Kidney glomerular epithelial cell (primary cell): ENCODE measurements around the gene RALB.
"Not testable (repeated sequence)": the region's sequence is repeated elsewhere in the genome, so short reads cannot be mapped to it uniquely, and the experiment has no call there.

Source experiments
- DNase-seq: peaks from one replicate; lab custom pipeline; 2025; lab: John Stamatoyannopoulos, UW

RALB gene

DNA sequence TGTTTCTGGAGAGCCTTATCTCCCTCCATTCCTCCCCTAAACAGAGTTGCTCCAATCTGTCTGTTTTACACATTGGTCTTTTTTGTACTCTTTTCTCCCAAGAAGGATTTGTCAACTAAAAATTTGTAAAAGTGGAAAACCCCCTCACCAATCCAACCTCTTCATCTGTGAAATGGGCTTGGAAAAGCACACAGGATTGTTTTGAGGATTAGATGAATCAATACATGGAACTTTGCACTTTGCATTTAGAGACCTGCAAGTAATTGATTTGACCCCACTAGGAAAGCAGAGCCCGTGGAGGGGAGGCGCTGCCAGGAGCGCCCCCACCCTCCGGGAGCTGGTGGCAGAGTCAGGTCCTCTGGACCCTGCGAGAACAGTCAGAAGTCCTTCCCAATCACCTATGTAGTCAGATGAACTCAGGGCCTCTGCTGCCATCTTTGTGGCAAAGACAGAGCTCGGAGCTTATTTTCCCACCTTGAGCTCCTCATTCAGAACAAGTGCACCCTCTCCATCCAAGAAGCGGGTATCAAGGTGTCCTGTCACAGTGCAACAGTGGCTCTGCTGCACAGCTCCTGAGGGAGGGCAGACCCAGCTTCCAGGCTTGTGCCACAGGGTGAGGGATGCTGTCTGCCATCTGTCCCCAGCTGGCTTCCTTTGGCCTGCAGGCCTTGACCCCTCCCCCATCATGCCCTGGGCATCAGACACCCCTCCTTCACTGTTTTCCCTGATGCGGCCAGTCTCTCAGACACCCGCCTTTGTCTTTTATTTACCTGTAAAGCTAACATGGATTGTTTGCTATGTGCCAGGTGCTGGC lies 27.7 kb upstream of the RALB start:
- no peak for DNase-seq

DNA sequence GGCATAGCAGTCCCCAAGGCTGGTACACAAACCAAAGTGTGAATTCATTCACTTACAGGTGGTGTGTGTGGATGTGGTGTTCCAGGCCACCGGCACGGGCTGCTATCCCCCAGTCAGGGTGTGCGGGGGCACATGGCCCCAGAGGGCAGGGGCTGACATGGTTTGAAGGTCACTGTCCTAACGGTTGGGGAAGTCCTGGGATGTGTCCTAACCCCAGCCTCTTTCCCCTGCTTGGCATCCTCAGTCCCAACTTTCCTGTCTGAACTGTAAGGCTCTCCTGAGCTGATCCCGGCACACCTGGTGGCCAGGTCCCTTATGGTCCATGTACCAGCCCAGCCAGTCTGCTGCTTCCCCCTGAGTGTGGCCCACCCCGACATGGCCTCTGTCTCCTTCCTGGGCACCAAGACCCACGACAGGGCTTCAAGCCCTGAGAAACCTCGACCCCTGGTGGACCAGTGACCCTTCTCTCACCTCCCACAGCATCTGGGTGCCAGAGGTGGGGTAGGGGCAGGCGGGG lies 27.0 kb upstream of the RALB start:
- DNase-seq: no peak

DNA sequence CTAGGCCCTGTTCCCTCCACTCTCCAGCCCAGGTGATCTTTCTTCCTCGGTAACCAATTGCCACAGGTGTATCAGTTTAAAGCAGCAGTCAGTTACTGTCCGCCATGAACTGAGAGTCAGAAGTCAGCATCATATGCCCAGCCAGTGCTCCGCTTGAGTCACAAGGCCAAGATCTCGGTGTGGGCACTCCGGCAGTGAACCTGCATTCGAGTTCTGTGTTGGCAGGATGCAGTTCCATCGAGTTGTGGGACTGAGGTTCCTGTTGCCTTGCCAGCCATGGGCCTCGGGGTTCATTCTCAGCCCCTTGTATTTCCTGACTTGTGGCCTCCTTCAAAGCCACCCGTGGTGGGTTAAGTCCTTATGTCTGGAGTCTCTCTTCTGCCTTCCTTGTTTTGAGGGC lies 26.3 kb upstream of the RALB start:
- no peak for DNase-seq

DNA sequence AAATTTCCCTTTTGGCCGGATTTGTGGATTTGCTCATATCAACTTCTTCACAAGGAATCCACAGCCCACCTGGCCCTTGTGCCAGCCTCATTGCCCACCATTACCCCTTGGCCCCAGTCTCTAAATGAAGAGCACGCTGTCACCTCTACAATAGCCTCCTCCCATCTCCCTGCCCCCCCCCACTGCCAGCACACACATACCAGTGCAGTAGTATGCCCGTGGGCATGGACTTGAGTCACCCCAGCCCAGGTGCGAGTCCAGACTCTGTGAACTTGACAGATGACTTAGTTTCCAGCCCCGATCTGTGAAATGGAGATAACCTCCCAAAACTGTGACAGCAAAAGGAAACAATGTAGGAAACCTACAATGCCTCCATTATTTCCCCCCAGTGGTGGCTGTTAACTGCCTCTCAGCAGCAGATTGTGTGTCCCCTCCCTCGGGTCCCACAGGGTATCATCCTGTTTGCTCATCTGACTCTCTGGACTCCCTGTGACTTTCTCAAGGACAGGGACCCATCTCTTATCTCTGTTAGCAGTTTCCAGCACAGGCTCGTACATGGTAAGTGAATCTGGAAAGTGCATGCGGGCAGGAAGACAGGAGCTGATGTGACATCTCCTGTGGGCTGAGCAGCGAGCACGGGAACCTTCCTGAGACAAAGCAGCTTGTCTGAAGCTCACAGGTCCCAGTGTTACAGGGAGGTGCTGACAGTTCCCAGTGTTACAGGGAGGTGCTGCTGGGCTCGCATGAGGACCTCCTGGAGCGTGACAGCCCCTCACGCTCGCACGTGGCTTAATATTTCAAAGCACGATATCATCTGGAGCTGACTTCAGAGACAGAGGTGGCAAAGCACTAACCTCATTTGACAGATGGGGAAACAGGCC lies 25.3 kb upstream of the RALB start:
- no peak for DNase-seq

DNA sequence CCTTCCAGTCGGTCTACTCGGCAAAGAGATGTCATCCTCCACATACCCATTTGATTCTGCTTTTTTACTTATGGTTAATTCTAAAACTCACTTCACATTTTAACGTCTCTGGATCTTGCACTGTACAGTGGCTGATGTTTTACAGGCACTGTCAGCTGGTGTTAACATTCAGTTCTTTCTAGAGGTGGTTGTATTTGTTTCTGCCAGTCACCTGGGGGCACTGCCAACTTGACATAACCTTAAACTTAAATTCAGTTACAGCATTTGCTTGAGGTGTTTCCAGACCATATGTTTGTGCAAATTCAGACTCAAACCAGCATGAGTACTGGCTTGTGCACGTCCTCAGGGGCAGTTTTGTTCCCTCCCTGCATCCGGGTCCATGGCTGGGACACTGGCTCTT lies 24.1 kb upstream of the RALB start:
- no peak for DNase-seq

DNA sequence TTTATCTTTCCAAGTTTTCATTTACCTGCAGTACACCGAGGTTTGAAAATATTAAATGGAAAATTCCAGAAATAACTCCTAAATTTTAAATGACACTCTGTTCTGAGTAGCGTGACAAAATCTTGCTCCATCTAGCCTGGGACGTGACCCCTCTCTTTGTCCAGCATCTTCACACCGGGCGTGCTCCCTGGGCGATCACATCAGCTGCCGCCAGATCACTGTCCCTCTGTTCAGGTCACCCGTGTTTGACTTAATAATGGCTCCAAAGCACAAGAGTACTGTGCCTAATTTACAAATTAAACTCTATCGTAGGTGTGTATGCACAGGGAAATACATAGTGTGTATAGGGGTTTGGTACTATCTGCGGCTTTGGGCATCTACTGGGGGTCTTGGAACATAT lies 23.3 kb upstream of the RALB start:
- no peak for DNase-seq

GRCh38 chr2:120230515-120231471 lies 21.9 kb upstream of the RALB start:
- no peak for DNase-seq

- DNase-seq: no peak
Measured at GRCh38 chr2:120231564-120231973, 21.1 kb upstream of the RALB start.

- peak; percentile 24 for DNase-seq
Measured at GRCh38 chr2:120231974-120232635, 20.5 kb upstream of the RALB start.

- DNase-seq: no peak
Measured at GRCh38 chr2:120233292-120233691, 19.4 kb upstream of the RALB start.

- DNase-seq: not testable (repeated sequence)
Measured at GRCh38 chr2:120235158-120235557, 17.5 kb upstream of the RALB start.

GRCh38 chr2:120235681-120236080 lies 17.0 kb upstream of the RALB start:
- DNase-seq: no peak

- DNase-seq: no peak
Measured at GRCh38 chr2:120236316-120236715, 16.3 kb upstream of the RALB start.

DNA sequence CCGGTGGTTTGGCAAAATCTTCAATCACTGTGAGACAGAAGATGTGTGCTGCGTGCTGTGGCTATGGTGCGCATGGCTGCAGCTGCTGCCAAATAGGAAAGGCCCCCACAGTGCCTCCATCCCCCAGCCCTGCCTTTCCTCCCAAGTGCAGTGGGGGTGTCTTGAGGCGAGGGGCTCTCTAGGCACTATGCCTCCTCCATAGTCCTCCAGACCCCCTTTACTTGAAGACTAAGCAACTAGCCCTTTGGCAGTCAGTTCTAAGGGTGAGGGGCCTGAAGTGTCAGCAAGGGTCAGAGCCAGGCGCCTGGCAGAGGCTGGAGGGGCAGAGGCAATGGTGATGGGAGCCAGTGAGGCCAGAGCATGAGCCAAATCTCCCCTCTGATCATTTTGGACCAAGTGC lies 15.9 kb upstream of the RALB start:
- no peak for DNase-seq

DNA sequence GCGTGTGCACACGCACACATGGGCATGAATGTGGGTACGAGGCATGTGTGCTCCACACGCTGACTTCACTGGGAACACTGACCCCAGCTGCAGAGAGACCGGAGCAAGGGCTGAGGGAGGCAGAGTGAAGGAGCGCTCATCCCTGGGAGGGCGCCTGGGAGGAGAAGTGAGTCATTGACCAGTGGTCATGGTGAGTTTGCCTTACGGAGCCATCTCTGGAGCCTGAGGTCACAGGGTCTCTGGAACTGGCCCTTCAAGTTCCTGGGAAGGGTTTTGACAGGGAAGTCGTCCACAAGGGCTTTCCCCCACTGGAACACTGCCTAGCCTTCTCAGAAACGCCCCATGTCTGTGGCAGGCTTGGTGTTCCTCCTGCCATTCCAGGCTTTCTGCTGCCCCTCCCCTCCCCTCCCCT lies 15.2 kb upstream of the RALB start:
- peak; percentile 75 for DNase-seq

DNA sequence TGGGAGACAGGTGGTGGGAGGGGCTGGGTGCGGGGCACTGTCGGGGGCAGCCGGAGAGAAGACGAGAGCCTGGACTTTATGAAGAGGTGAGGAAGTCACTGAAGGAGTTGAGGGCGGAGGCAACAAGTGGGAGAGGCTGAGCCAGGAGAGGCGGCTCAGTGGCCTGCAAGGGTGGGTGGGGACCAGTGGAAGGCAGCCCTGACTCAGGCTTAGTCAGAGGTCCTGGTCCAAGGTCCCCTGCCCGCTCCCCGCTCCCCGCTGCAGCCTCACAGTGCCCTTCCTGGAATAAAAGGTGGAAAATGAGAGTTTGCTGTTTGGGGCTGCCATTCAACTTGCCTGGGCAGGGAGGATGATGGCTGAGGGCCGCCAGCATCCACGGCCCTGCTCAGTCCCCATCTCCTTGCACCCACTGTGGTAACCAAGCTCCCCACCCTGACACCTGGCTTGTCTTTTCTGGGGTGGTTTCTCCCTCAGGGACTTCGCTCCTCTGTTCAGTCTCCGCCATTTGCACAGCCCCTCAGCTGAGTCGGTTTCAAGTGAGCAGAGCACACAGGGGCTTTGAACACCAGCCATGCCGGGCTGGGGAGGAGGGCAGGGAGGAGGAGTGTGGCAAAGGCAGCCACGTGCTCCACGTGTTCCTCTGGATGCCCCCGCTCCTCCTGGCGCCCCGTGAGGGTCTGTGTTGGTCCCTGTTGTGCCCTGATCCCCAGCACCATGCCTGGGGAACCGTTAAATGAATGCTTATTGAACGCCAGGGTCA lies 13.7 kb upstream of the RALB start:
- peak; percentile 51 for DNase-seq

DNA sequence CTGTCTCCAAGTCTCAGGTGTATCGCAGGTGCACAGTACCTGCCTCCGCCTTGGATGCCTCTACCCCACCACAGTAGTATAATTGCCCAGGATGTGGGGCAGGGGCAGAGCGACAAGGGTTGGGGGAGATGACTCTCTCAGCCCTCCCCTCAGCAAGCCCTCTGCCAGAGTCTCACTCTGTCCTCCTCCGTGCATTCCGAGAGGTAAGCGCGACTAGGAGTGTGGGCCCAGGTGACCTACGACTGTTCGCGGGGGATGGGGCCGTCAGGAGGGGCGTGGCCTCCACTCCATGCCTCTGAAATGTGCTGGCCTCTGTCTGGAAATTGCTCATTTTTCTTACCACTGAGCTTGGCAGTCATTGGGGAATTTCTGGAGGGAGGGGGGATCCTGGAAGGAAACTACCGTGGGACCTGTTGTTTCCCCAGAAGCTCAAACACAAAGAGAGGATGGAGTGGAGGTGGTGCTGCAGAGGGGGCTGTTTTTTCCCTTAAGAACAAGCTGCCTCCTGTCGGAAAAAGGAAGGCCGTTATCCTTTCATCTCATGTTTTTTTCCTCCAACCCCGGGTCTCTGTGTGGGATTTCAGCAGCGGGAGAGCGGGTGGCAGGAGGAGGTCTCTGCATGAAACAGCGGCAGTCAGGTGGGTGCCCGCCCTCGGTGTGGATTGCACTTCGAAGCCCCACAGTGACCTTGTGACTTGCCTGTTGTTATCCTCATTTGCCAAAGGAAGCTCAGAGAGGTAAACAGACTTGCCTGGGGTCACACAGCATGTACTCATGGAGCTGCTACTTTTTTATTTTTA lies 13.0 kb upstream of the RALB start:
- DNase-seq: peak; percentile 62

GRCh38 chr2:120240901-120241429 lies 11.7 kb upstream of the RALB start:
- no peak for DNase-seq

DNA sequence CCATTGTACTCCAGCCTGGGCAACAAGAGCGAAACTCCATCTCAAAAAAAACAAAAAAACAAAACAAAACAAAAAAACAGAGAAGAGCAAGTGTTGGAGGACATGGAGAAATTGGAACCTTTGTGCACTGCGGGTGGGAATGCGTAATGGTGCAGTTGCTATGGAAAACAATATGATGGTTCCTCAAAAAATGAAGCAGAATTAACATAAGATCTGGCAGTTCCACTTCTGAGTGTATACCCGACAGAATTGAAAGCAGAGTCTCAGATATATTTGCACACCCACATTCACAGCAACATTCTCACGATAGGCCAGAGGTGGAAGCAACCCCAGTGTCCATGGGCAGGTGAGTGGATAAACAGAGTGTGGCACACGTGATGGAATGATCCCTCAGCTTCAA lies 11.0 kb upstream of the RALB start:
- no peak for DNase-seq
